A673 (cell line): Measurements from ENCODE around the gene NOP16. TPM values are rescaled to one million over a fixed set of nuclear protein-coding genes. Genes with fewer than 3 reads are reported as not detected.

Source experiments
- BruUV-seq: library from RNA; stranded (reverse); fragments of 400-500 nt; replicated peaks from 2 replicates; lab custom pipeline; 2021; lab: Mats Ljungman, UMichigan
- CTCF ChIA-PET: fragments of 300-600 bp; sonication (Branson Sonifier 250); formaldehyde crosslinking; loops from one replicate; lab custom pipeline; 2022; ENCODE audit warnings: antibody characterized with exemption; lab: Charles Lee
- POLR2A ChIA-PET: fragments of 300-600 bp; sonication (Branson Sonifier 250); formaldehyde crosslinking; loops from one replicate; lab custom pipeline; 2022; ENCODE audit warnings: antibody characterized with exemption; ENCODE audit not compliant: low non-redundant PET; lab: Charles Lee
- DNase-seq: peaks from one replicate; pipeline ENCODE4 v3.0.0-alpha.2; 2015; ENCODE audit warnings: low spot score
- H3K27ac ChIP-seq: fragments of 200-600 bp; sonication (generic); 2 replicates; pipeline ENCODE4 v1.5.1; 2016; ENCODE audit warnings: mixed run types, low read depth, mild to moderate bottlenecking, mixed read lengths, antibody characterized with exemption, low read length; ENCODE audit not compliant: poor library complexity, severe bottlenecking
- H3K27me3 ChIP-seq: fragments of 200-600 bp; sonication (generic); replicated peaks from 2 replicates; pipeline ENCODE4 v1.6.1; 2017; ENCODE audit warnings: mixed run types, low read depth, mild to moderate bottlenecking, mixed read lengths, antibody characterized with exemption, low read length; ENCODE audit not compliant: insufficient read depth, poor library complexity
- H3K36me3 ChIP-seq: fragments of 200-600 bp; sonication (generic); 2 replicates; pipeline ENCODE4 v1.6.1; 2016; ENCODE audit warnings: mixed run types, mild to moderate bottlenecking, mixed read lengths, antibody characterized with exemption, low read length; ENCODE audit not compliant: insufficient read depth, poor library complexity, severe bottlenecking
- H3K4me1 ChIP-seq: fragments of 200-600 bp; sonication (generic); 2 replicates; pipeline ENCODE4 v1.6.1; 2017; ENCODE audit warnings: mixed run types, mild to moderate bottlenecking, mixed read lengths, antibody characterized with exemption, low read length; ENCODE audit not compliant: insufficient read depth, poor library complexity, severe bottlenecking
- H3K4me3 ChIP-seq: fragments of 200-600 bp; sonication (generic); 2 replicates; pipeline ENCODE4 v1.5.1; 2016; ENCODE audit warnings: low read depth, mixed run types, mild to moderate bottlenecking, mixed read lengths, low read length; ENCODE audit not compliant: poor library complexity, severe bottlenecking
- H3K9me3 ChIP-seq: fragments of 200-600 bp; sonication (generic); 2 replicates; pipeline ENCODE4 v1.6.1; 2016; ENCODE audit warnings: mixed run types, low read depth, mild to moderate bottlenecking, mixed read lengths, antibody characterized with exemption, low read length; ENCODE audit not compliant: poor library complexity, severe bottlenecking
- EZH2 ChIP-seq: fragments of 200-600 bp; sonication (generic); IDR thresholded peaks from 2 replicates; pipeline ENCODE4 v1.6.1; 2017; ENCODE audit warnings: borderline replicate concordance, low read depth, mild to moderate bottlenecking, mixed read lengths, antibody characterized with exemption, low read length; ENCODE audit not compliant: poor library complexity, severe bottlenecking
- intact Hi-C: fragments of 100-400 bp; cut with micrococcal nuclease; formaldehyde crosslinking; loops from one replicate; pipeline ENCODE4 v1.10.0; 2022; ENCODE audit not compliant: unreplicated experiment
- total RNA-seq: library from RNA; stranded (reverse); gene quantifications from 2 replicates; pipeline ENCODE4 v1.2.3, GENCODE V29; 2021
- TF ChIP-seq, protein P1 (sequence below): fragments of 300-800, 200-600 bp; sonication (generic); conservative IDR thresholded peaks from 2 replicates; pipeline ENCODE4 v1.5.1; 2017; ENCODE audit warnings: low read depth, mild to moderate bottlenecking, antibody characterized with exemption, low read length, moderate library complexity, mixed read lengths

NOP16 gene
- total RNA-seq, 1 experiment from 2014 or later, result 66.0 TPM

DNA sequence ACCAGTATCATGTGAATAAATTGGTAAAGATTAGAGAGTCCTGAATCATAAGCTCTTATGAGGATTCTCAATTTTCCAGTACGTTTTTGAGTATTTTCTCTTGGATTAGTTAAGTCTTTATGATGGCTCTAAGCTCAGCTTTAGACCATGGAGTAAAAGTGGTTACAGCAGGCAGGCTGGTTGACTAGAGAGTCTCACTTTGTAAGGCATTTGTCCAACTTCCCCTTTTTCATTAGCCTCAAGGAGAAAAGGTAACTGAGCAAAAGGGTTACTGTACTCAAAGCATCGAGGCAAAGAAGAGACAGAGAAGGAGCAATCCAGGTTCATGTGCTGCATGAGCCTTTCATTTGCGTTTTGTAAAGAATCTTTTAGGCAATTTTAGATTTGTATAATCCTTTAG lies 8.5 kb downstream of the NOP16 start:
- BruUV-seq, result no TSS peak
- Histone ChIP-seq H3K36me3 (peaks cover 26% of the 10 kb centered on the region), H3K9me3 (no peaks in the 10 kb centered on the region), H3K27me3 (no peaks in the 10 kb centered on the region), H3K4me3 (no peak overlapping the region), H3K4me1 (no peaks in the 10 kb centered on the region), H3K27ac (no peak overlapping the region)
- intact Hi-C loops, result no loop called here
- no peak for DNase-seq
- no peak for TF ChIP-seq EZH2
- TF ChIP-seq, protein P1, sequence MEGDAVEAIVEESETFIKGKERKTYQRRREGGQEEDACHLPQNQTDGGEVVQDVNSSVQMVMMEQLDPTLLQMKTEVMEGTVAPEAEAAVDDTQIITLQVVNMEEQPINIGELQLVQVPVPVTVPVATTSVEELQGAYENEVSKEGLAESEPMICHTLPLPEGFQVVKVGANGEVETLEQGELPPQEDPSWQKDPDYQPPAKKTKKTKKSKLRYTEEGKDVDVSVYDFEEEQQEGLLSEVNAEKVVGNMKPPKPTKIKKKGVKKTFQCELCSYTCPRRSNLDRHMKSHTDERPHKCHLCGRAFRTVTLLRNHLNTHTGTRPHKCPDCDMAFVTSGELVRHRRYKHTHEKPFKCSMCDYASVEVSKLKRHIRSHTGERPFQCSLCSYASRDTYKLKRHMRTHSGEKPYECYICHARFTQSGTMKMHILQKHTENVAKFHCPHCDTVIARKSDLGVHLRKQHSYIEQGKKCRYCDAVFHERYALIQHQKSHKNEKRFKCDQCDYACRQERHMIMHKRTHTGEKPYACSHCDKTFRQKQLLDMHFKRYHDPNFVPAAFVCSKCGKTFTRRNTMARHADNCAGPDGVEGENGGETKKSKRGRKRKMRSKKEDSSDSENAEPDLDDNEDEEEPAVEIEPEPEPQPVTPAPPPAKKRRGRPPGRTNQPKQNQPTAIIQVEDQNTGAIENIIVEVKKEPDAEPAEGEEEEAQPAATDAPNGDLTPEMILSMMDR, result no peak
- ChIA-PET POLR2A (no interaction called here), CTCF (no interaction called here)

- Histone ChIP-seq H3K4me1 (no peaks in the 10 kb centered on the region), H3K9me3 (no peaks in the 10 kb centered on the region), H3K36me3 (no peaks in the 10 kb centered on the region), H3K4me3 (no peak overlapping the region), H3K27me3 (no peaks in the 10 kb centered on the region), H3K27ac (no peak overlapping the region)
- intact Hi-C loops, result no loop called here
- CTCF ChIA-PET, result no interaction called here
- TF ChIP-seq, protein P1, result no peak
- TF ChIP-seq EZH2, result no peak
- DNase-seq, result no peak
- POLR2A ChIA-PET, result no interaction called here
- TSS peak; percentile 8 for BruUV-seq
These were observed 15.1 kb downstream of the NOP16 start for GRCh38 chr5:176373100-176373818.

DNA sequence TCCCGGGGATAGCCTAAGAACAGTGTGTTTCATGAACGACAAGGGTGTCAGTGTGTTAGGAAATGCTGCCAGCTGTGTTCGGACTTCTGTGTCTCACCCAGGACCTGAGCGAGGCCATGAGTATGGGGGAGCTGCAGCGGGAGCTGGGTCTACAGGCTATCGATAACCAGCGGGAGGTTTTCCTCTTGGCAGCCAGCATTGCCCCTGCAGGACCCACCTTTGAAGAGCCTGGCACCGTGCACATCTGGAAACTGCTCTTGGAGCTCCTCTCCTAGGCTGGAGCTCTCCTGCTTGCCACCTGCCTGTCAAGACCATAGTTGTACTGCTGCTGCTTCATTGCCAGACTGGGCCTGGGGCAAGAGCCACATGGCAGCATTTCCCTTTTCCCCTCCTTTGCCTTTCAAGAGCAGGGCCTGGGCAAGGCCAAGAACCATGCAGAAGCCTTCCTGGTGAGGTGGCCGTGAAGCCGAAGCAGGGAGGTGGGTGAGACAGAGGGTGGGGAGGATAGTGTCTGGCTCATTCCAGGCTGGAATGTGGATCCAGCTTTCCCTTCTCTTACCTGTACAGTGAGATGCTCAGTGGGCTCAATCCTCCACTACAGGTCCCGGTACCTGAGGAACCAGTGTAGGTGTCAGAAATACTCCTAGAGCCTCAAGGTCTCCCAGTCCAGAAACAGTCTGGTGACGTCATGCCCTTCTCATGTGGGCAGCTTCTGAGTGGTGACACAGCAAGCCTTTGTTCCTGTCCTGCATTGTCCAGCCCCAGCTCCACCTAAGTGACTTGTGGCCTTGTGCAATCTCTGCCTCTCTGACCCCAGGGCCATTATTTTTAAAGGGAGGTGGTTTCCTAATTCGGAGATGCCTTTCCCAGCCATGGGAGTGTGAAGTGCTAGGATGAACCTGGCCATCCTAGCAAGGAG lies 16.5 kb downstream of the NOP16 start:
- POLR2A ChIA-PET, result no interaction called here
- no peak for DNase-seq
- intact Hi-C loops, result no loop called here

More for the DNA sequence above, 16.5 kb downstream of the NOP16 start:
- CTCF ChIA-PET, result no interaction called here
- no peak for TF ChIP-seq EZH2
- TF ChIP-seq, protein P1, result no peak
- Histone ChIP-seq H3K4me3 (no peak overlapping the region), H3K27me3 (no peaks in the 10 kb centered on the region), H3K4me1 (no peaks in the 10 kb centered on the region), H3K9me3 (no peaks in the 10 kb centered on the region), H3K36me3 (peaks cover 4% of the 10 kb centered on the region), H3K27ac (no peak overlapping the region)
- BruUV-seq, result no TSS peak
